Fibroblast of lung (primary cell): ENCODE results near the gene CDC42EP5.

Source experiments
- EZH2 ChIP-seq: IDR thresholded peaks from 2 replicates; pipeline ENCODE4 v1.5.1; 2012; ENCODE audit warnings: low read length, control low read depth, mild to moderate bottlenecking; ENCODE audit errors: missing control alignments
- TF ChIP-seq, protein P1 (sequence below), 2 donors: IDR thresholded peaks in 1 of 2; conservative IDR thresholded peaks in 1 of 2; 1 replicate in 1 of 2; 2 replicates in 1 of 2; pipeline ENCODE4 v1.5.1; 2011 to 2012; ENCODE audit warnings: low read length in 2 of 2, control low read depth in 1 of 2, inconsistent platforms in 1 of 2, low read depth in 1 of 2, mild to moderate bottlenecking in 1 of 2

DNA sequence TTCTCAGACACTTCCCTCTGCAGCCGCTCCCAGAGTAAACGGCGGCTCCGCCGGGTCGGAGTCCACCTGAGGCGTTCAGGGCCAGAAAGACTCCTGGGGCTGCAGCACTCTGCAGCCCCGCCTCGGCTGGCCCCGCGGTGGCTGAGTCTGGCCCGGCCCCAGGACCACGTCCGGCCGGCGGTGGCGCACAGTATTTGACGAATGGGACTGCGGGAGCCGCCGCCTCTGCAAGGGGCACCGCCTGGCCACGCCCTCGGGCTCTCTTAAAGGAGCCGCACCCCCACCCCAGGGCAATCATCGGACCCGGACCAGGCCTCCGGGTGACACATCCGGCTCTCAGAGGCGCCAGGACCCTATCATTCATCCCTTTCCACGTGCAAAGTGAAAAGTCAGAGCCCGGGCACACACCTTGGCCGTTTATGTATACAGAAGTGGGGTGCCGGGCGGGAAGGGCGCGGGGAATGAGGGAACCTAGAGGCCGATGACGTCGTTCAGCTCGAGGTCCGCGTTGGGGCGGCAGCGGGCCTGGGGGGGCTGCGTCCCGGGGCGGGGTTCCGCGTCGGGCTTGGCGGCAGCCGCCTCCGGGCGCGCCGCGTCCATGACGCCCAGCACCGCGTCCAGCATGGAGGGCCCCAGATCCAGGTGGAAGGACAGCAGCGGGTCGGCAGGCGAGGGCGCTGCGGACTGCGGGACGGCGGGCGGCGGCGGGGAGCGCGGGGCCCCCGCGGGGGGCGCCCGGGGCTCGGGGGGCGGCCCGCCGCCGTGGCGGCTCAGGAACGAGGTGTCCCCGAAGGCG, 8.3 kb downstream of the CDC42EP5 start:
- TF ChIP-seq, protein P1, sequence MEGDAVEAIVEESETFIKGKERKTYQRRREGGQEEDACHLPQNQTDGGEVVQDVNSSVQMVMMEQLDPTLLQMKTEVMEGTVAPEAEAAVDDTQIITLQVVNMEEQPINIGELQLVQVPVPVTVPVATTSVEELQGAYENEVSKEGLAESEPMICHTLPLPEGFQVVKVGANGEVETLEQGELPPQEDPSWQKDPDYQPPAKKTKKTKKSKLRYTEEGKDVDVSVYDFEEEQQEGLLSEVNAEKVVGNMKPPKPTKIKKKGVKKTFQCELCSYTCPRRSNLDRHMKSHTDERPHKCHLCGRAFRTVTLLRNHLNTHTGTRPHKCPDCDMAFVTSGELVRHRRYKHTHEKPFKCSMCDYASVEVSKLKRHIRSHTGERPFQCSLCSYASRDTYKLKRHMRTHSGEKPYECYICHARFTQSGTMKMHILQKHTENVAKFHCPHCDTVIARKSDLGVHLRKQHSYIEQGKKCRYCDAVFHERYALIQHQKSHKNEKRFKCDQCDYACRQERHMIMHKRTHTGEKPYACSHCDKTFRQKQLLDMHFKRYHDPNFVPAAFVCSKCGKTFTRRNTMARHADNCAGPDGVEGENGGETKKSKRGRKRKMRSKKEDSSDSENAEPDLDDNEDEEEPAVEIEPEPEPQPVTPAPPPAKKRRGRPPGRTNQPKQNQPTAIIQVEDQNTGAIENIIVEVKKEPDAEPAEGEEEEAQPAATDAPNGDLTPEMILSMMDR (conservative IDR thresholded peaks at IDR 0.05 in 1 of 2, IDR thresholded peaks at IDR 0.05 in 1 of 2; ENCODE audit: low read depth in 1 of 2, low read length in 2 of 2) = no peak
- no peak for TF ChIP-seq EZH2
